NB4 (cell line): ENCODE results near the gene DHRS3.

ENCODE experiments used
- DNase-seq: peaks from one replicate; pipeline ENCODE4 v3.0.0; 2010; ENCODE audit warnings: low read depth
- H3K4me3 ChIP-seq: one replicate; pipeline ENCODE4 v1.5.1; 2011; ENCODE audit warnings: mild to moderate bottlenecking, low read depth, low read length, moderate library complexity
- CTCF ChIP-seq: IDR thresholded peaks from one replicate; pipeline ENCODE4 v1.5.1; 2012; ENCODE audit warnings: low read depth, low read length
- MAX ChIP-seq: IDR thresholded peaks from 2 replicates; pipeline ENCODE4 v1.6.1; 2011; ENCODE audit warnings: low read depth, low read length
- MYC ChIP-seq: IDR thresholded peaks from 2 replicates; pipeline ENCODE4 v1.6.1; 2011; ENCODE audit warnings: low read depth, low read length
- POLR2A ChIP-seq: IDR thresholded peaks from 2 replicates; pipeline ENCODE4 v1.6.1; 2011; ENCODE audit warnings: mild to moderate bottlenecking; ENCODE audit not compliant: insufficient read length; ENCODE audit errors: extremely low read depth

Gene DHRS3

DNA sequence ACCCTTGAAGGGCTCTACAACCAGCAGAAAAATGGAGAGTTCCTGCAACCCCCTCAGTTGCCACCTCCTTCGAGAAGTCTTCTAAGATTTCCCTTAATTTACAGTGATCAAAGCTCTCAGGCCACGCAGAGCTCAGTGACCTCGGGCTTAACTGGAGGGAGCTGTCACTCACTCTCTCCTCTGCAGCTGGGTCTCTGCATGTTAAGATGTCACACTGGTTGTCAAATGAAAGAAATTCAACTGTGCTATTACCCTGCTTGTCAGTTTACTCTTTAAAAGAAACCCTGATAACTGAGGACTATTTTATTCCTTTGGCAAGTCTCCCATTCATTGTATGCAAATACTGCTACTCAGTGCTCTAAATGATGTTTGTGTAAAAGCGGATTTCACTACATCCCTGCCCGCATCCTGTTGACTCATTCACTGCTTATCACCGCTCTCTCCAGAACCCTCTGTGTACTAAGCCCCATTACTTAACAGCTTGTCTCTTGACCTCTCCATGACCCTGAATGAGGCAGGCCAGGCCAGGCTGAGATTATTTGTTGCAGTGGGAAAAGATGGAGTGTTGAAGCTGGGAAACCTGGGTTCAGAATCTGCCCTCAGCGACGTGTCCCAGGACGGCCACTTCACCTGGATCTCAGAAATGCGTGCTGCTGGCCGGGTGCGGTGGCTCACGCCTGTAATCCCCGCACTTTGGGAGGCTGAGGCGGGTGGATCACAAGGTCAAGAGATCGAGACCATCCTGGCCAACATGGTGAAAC is 13.7 kb downstream of the DHRS3 start:
- TF ChIP-seq MYC (peak; percentile 17; the same call in 1 of the 2 replicates), POLR2A (no peak)
- peak; percentile 92 for DNase-seq
- H3K4me3 ChIP-seq: no peak overlapping the region

- no peak for DNase-seq
- H3K4me3 ChIP-seq: no peak overlapping the region
- no peak for TF ChIP-seq MAX
- TF ChIP-seq MYC: no peak
- no peak for TF ChIP-seq CTCF
- TF ChIP-seq POLR2A: no peak
Observed at GRCh38 chr1:12603224-12603623, 14.8 kb downstream of the DHRS3 start.

GRCh38 chr1:12602659-12603024 is 15.4 kb downstream of the DHRS3 start:
- no peak for DNase-seq
- H3K4me3 ChIP-seq: no peak overlapping the region
- TF ChIP-seq MYC (no peak), MAX (no peak), CTCF (no peak), POLR2A (no peak)

GRCh38 chr1:12601700-12602658 is 16.0 kb downstream of the DHRS3 start:
- TF ChIP-seq CTCF: no peak
- DNase-seq: peak; percentile 40
- no peak overlapping the region for H3K4me3 ChIP-seq

DNA sequence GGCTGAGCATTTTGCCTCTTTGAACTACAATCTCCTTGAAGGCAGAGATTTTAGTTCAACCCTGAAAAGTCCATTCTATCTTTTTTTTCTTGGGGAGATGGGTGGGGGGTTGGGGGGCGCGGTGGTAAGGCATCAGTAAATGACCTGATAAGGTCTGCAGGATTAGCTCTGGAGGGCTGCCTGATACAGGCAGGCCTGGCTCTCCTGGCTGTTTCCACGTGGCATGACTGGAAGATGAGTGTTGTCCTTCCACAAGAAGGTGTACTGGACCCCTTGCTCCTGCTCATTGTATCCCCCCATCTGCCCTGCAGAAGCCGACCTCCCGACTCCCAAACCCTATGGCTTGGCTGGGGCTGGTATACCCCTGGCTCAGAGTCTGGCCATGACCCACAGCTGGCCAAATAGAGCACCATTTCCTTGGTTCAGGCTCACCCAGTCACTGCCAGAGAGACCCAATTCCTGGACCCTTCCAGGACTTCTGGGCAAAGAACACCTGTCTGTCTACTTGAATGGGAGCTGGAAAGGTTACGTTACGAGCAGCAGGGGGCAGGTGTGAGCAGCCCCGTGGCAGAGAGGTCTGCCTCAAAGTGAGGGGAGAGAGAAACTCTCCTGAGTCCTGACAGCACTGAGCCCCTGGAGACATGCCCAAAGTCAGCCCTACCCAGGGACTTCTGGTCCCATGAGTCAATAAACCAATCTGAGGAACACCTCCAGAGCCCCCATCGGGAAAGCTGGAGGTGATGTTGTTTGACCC is 17.0 kb downstream of the DHRS3 start:
- DNase-seq: peak; percentile 60
- no peak overlapping the region for H3K4me3 ChIP-seq
- TF ChIP-seq MAX: 0 out of 2 replicates have a peak, but pooled peaks have one; percentile 13
- TF ChIP-seq CTCF: peak; percentile 63
- TF ChIP-seq POLR2A: no peak

DNA sequence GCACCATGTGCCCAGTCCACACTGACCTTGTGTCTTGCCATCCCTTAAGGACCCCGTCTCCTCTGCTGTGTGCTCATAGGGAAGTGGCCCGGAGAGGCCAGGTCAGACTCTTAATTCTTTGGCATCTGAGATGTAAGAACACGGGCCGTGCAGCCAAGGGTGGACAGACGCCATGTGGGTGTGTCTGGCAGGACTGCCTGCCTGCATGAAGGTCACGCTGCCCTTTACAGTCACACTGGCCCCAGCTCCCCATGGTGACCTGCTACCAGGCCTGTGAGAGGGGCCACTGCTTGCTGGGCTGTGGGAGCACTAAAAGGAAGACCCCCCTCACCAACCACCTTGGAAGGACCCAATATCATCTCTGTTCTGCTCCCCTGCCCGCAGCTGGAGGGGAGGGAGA is 17.7 kb downstream of the DHRS3 start:
- no peak for TF ChIP-seq MAX
- no peak for TF ChIP-seq MYC
- no peak for TF ChIP-seq CTCF
- no peak for TF ChIP-seq POLR2A
- H3K4me3 ChIP-seq: no peak overlapping the region
- no peak for DNase-seq
